Measurements from ENCODE around the gene SFT2D3. TPM values are rescaled to one million over a fixed set of nuclear protein-coding genes. Genes with fewer than 3 reads are reported as not detected.

The SFT2D3 gene
- total RNA-seq, 1 experiment from 2014 or later, result 4.1 TPM

GRCh38 chr2:127674241-127675209, 26.8 kb upstream of the SFT2D3 start:
- DNase-seq (ENCODE audit: unreplicated experiment), result no peak
- peaks cover 49% of the 10 kb centered on the region for H3K27me3 Mint-ChIP-seq (ENCODE audit: insufficient read depth, unreplicated experiment)
- H3K27ac Mint-ChIP-seq (ENCODE audit: low read depth, unreplicated experiment), result no peak overlapping the region
- no peaks in the 10 kb centered on the region for H3K9me3 Mint-ChIP-seq (ENCODE audit: unreplicated experiment)
- no TSS peak for BruUV-seq (replicated peaks)
- no peaks in the 10 kb centered on the region for H3K4me1 Mint-ChIP-seq (ENCODE audit: insufficient read depth, unreplicated experiment)
- ChIA-PET CTCF (no interaction called here), POLR2A (interaction anchor here (0.7 kb wide), 1 partner anchor 433 kb away, joined by 3 read pairs; no protein-coding TSS in a partner anchor)
- peak overlapping the region; percentile 28 for H3K4me3 Mint-ChIP-seq (ENCODE audit: unreplicated experiment)
- intact Hi-C loops (cut with micrococcal nuclease), result no loop called here
- TF ChIP-seq CTCF (IDR thresholded peaks at IDR 0.05; ENCODE audit: unreplicated experiment), result no peak
- H3K36me3 Mint-ChIP-seq (ENCODE audit: insufficient read depth, unreplicated experiment), result no peaks in the 10 kb centered on the region

- H3K36me3 Mint-ChIP-seq (ENCODE audit: insufficient read depth, unreplicated experiment), result no peaks in the 10 kb centered on the region
Observed at GRCh38 chr2:127675331-127676261, 25.7 kb upstream of the SFT2D3 start, which contains the start of gene LIMS2. LIMS2 (minus strand) TSS chr2:127675530; CDS start chr2:127675024, 506 bp downstream.

GRCh38 chr2:127676906-127677305, 24.4 kb upstream of the SFT2D3 start:
- DNase-seq (ENCODE audit: unreplicated experiment), result no peak
- CTCF ChIA-PET, result interaction anchor here (0.6 to 1.8 kb wide), 2 partner anchors 27 to 104 kb away, joined by 3 to 12 read pairs; no protein-coding TSS in a partner anchor
- intact Hi-C loops (cut with micrococcal nuclease), result no loop called here
- Mint-ChIP-seq H3K27ac (ENCODE audit: low read depth, unreplicated experiment) (no peak overlapping the region), H3K9me3 (ENCODE audit: unreplicated experiment) (no peaks in the 10 kb centered on the region), H3K4me3 (ENCODE audit: unreplicated experiment) (no peak overlapping the region), H3K27me3 (ENCODE audit: insufficient read depth, unreplicated experiment) (peaks cover 45% of the 10 kb centered on the region), H3K4me1 (ENCODE audit: insufficient read depth, unreplicated experiment) (no peaks in the 10 kb centered on the region), H3K36me3 (ENCODE audit: insufficient read depth, unreplicated experiment) (no peaks in the 10 kb centered on the region)
- POLR2A ChIA-PET, result no interaction called here
- BruUV-seq (replicated peaks), result no TSS peak
- TF ChIP-seq CTCF (IDR thresholded peaks at IDR 0.05; ENCODE audit: unreplicated experiment), result no peak

More at GRCh38 chr2:127675331-127676261, 25.7 kb upstream of the SFT2D3 start, which contains the start of gene LIMS2:
- Mint-ChIP-seq H3K27ac (ENCODE audit: low read depth, unreplicated experiment) (no peak within 1 kb of the TSS), H3K4me3 (ENCODE audit: unreplicated experiment) (peak within 1 kb of the TSS; percentile 49), H3K9me3 (ENCODE audit: unreplicated experiment) (no peaks in the 10 kb centered on the region), H3K27me3 (ENCODE audit: insufficient read depth, unreplicated experiment) (peaks cover 48% of the 10 kb centered on the region), H3K4me1 (ENCODE audit: insufficient read depth, unreplicated experiment) (no peaks in the 10 kb centered on the region)
- DNase-seq (ENCODE audit: unreplicated experiment), result no peak
- BruUV-seq (replicated peaks), result no TSS peak
- TF ChIP-seq CTCF (IDR thresholded peaks at IDR 0.05; ENCODE audit: unreplicated experiment), result no peak
- POLR2A ChIA-PET, result interaction anchor here (0.6 to 0.7 kb wide), 3 partner anchors 27 to 101 kb away, joined by 3 read pairs; no protein-coding TSS in a partner anchor
- intact Hi-C loops (cut with micrococcal nuclease), result no loop called here
- CTCF ChIA-PET, result interaction anchor here (0.5 to 1.8 kb wide), 4 partner anchors 17 to 302 kb away, joined by 3 to 12 read pairs (median 3); no protein-coding TSS in a partner anchor
